A549 (cell line): ENCODE measurements around the gene BID. TPM values are rescaled to one million over a fixed set of nuclear protein-coding genes. Genes with fewer than 3 reads are reported as not detected.

ENCODE experiments used
- ATAC-seq, 2 experiments: fragments of 200-7000 bp in 1 of 2; fragments of >200 bp in 1 of 2; cut with Nextera tagmentation in 1 of 2; cut with Tn5 transposase in 1 of 2; 3 replicates each; pipeline versions ENCODE4 v1.8.0 to v1.9.1; 2018 to 2020; ENCODE audit warnings: mild to moderate bottlenecking in 1 of 2, moderate library complexity in 1 of 2
- CTCF ChIA-PET: fragments of 300-600 bp; sonication (Branson Sonifier 250); formaldehyde crosslinking; extraction: SDS; loops from one replicate; lab custom pipeline; 2021; ENCODE audit warnings: antibody characterized with exemption, inconsistent platforms; lab: Yijun Ruan, JAX
- POLR2A ChIA-PET: fragments of 350-600 bp; formaldehyde crosslinking; extraction: SDS; loops from one replicate; lab custom pipeline; 2021; ENCODE audit warnings: antibody characterized with exemption, inconsistent platforms; lab: Yijun Ruan, JAX
- DNase-seq, 2 experiments: peaks; one replicate each; pipeline versions ENCODE4 v3.0.0 to v3.0.0-alpha.2; 2011 to 2016; ENCODE audit warnings: low read depth in 1 of 2, low spot score in 1 of 2
- FAIRE-seq: peaks from 2 replicates; lab custom pipeline; 2011; peaks lifted over from hg19 to GRCh38; lab: Jason Lieb, UNC
- H3K27ac ChIP-seq, 2 experiments: fragments of >200 bp; sonication (Bioruptor Twin); formaldehyde crosslinking; 3 replicates each; pipeline ENCODE4 v1.5.1; 2016 to 2017
- H3K4me1 ChIP-seq: fragments of >200 bp; sonication (Bioruptor Twin); formaldehyde crosslinking; 3 replicates; pipeline ENCODE4 v1.6.1; 2016
- H3K4me2 ChIP-seq: fragments of >200 bp; sonication (Bioruptor Twin); formaldehyde crosslinking; 3 replicates; pipeline ENCODE4 v1.6.1; 2016
- H3K4me3 ChIP-seq: fragments of >200 bp; sonication (Bioruptor Twin); formaldehyde crosslinking; 3 replicates; pipeline ENCODE4 v1.5.1; 2016
- H3K9me3 ChIP-seq: fragments of >200 bp; sonication (Bioruptor Twin); formaldehyde crosslinking; 3 replicates; pipeline ENCODE4 v1.6.1; 2016
- BHLHE40 ChIP-seq: IDR thresholded peaks from 2 replicates; pipeline ENCODE4 v1.6.1; 2012; ENCODE audit warnings: low read depth, low read length, inconsistent platforms
- CBX2 ChIP-seq: fragments of 200-600 bp; sonication (generic); IDR thresholded peaks from 2 replicates; pipeline ENCODE4 v1.6.1; 2016; ENCODE audit warnings: low read depth, mild to moderate bottlenecking, borderline replicate concordance
- CBX8 ChIP-seq: fragments of 200-600 bp; sonication (generic); IDR thresholded peaks from 2 replicates; pipeline ENCODE4 v1.6.1; 2016
- CHD2 ChIP-seq: fragments of 150-350 bp; IDR thresholded peaks from 2 replicates; pipeline ENCODE4 v1.6.1; 2014; ENCODE audit warnings: low read length; ENCODE audit not compliant: partially characterized antibody
- CHD4 ChIP-seq: fragments of 200-600 bp; sonication (generic); IDR thresholded peaks from 2 replicates; pipeline ENCODE4 v1.6.1; 2016; ENCODE audit warnings: antibody characterized with exemption, mild to moderate bottlenecking, borderline replicate concordance
- E2F6 ChIP-seq: IDR thresholded peaks from 2 replicates; pipeline ENCODE4 v1.6.1; 2012; ENCODE audit warnings: low read depth, borderline replicate concordance
- EHMT2 ChIP-seq: fragments of 200-600 bp; sonication (generic); IDR thresholded peaks from 2 replicates; pipeline ENCODE4 v1.6.1; 2016; ENCODE audit warnings: antibody characterized with exemption, low read depth, mild to moderate bottlenecking, moderate library complexity
- ELK1 ChIP-seq: fragments of 150-350 bp; IDR thresholded peaks from 2 replicates; pipeline ENCODE4 v1.6.1; 2014; ENCODE audit warnings: low read depth, mild to moderate bottlenecking, low read length
- ESRRA ChIP-seq: fragments of 150-350 bp; IDR thresholded peaks from 2 replicates; pipeline ENCODE4 v1.6.1; 2014; ENCODE audit warnings: mild to moderate bottlenecking, low read length, borderline replicate concordance
- FOSB ChIP-seq: fragments of 250-450 bp; sonication (Bioruptor Pico); IDR thresholded peaks from 2 replicates; pipeline ENCODE4 v1.5.0; 2020; ENCODE audit warnings: mild to moderate bottlenecking, moderate library complexity
- FOSL2 ChIP-seq, 2 experiments: fragments of 450-650 bp in 1 of 2; fragments of >200 bp in 1 of 2; sonication (Bioruptor Twin) in 1 of 2; formaldehyde crosslinking; IDR thresholded peaks; 2 replicates each; pipeline versions ENCODE4 v1.5.0 to v1.6.1; 2016 to 2020; ENCODE audit warnings: mild to moderate bottlenecking in 1 of 2, moderate library complexity in 1 of 2
- GATA3 ChIP-seq: IDR thresholded peaks from 2 replicates; pipeline ENCODE4 v1.6.1; 2012; ENCODE audit warnings: borderline replicate concordance
- HEYL ChIP-seq: fragments of 250-450 bp; sonication (Bioruptor Pico); IDR thresholded peaks from 2 replicates; pipeline ENCODE4 v1.8.0; 2021; ENCODE audit warnings: mild to moderate bottlenecking, moderate library complexity
- HOXB13 ChIP-seq: fragments of 250-450 bp; sonication (Bioruptor Pico); IDR thresholded peaks from 2 replicates; pipeline ENCODE4 v1.5.0; 2020; ENCODE audit warnings: low read depth, mild to moderate bottlenecking, moderate library complexity
- NFE2L2 ChIP-seq: fragments of 150-350 bp; conservative IDR thresholded peaks from 2 replicates; pipeline ENCODE4 v1.6.1; 2014; ENCODE audit warnings: low read length
- PHF8 ChIP-seq: fragments of 200-600 bp; sonication (generic); IDR thresholded peaks from 2 replicates; pipeline ENCODE4 v1.6.1; 2016; ENCODE audit warnings: low read depth, mild to moderate bottlenecking, antibody characterized with exemption, moderate library complexity, borderline replicate concordance
- POLR2A ChIP-seq: IDR thresholded peaks from 2 replicates; pipeline ENCODE4 v1.6.1; 2012; ENCODE audit warnings: mild to moderate bottlenecking, low read length
- POLR2AphosphoS2 ChIP-seq: conservative IDR thresholded peaks from 2 replicates; pipeline ENCODE4 v1.6.1; 2012; ENCODE audit warnings: low read length, improper control_type of control experiment, inconsistent platforms
- RARB ChIP-seq: fragments of 250-450 bp; sonication (Bioruptor Pico); IDR thresholded peaks from 2 replicates; pipeline ENCODE4 v1.8.0; 2021; ENCODE audit warnings: mild to moderate bottlenecking, moderate library complexity
- RCOR1 ChIP-seq: fragments of 150-350 bp; IDR thresholded peaks from 2 replicates; pipeline ENCODE4 v1.6.1; 2014; ENCODE audit warnings: antibody characterized with exemption, low read length, low read depth
- RFX5 ChIP-seq: fragments of 450-650 bp; IDR thresholded peaks from 2 replicates; pipeline ENCODE4 v1.7.1; 2014; ENCODE audit warnings: antibody characterized with exemption, mild to moderate bottlenecking, moderate library complexity
- TFCP2L1 ChIP-seq: fragments of 250-450 bp; sonication (Bioruptor Pico); IDR thresholded peaks from 2 replicates; pipeline ENCODE4 v1.5.0; 2021; ENCODE audit warnings: mild to moderate bottlenecking
- TP53 ChIP-seq: fragments of 250-450 bp; sonication (Bioruptor Pico); IDR thresholded peaks from 2 replicates; pipeline ENCODE4 v1.5.0; 2021; ENCODE audit warnings: mild to moderate bottlenecking, moderate library complexity
- USF2 ChIP-seq: fragments of 450-650 bp; IDR thresholded peaks from 2 replicates; pipeline ENCODE4 v1.6.1; 2014; ENCODE audit warnings: antibody characterized with exemption
- ZC3H11A ChIP-seq: fragments of 450-650 bp; IDR thresholded peaks from 2 replicates; pipeline ENCODE4 v1.6.1; 2014; ENCODE audit warnings: antibody characterized with exemption, mild to moderate bottlenecking
- ZSCAN20 ChIP-seq: fragments of 250-450 bp; sonication (Bioruptor Pico); IDR thresholded peaks from 2 replicates; pipeline ENCODE4 v1.8.0; 2022; ENCODE audit warnings: mild to moderate bottlenecking, moderate library complexity
- WGBS: methylation state at CpG from one replicate; pipeline ENCODE4 v1.1.6; 2017; ENCODE audit errors: missing lambda C conversion rate; 5-methylcytosine and 5-hydroxymethylcytosine counted together
- polyA plus RNA-seq, 4 experiments: library from polyadenylated mRNA; depleted of rRNA in 3 of 4; stranded (reverse); fragments of >200 nt; fragmentation: RNase III in 1 of 4; extraction: RNeasy Plus Mini Kit Qiagen cat#74134 plus additional on column Dnase treatment in 1 of 4; gene quantifications; 2 replicates in 3 of 4; 3 replicates in 1 of 4; pipeline ENCODE4 v1.2.3, GENCODE V29; 2011 to 2017

BID gene
- polyA plus RNA-seq, 2 of the 4 experiments (the other 2 are of a cell fraction) = 50.8 to 56.6 TPM

- TF ChIP-seq E2F6 (no peak), HOXB13 (CRISPR knock-in tag) (no peak), ZSCAN20 (CRISPR knock-in tag) (no peak), PHF8 (no peak), ZC3H11A (no peak), FOSL2 (IDR thresholded peaks at IDR 0.05) (no peak), FOSL2 (CRISPR knock-in tag; IDR thresholded peaks at IDR 0.05) (no peak), POLR2AphosphoS2 (no peak)
Measured at GRCh38 chr22:17823226-17823625, 49.0 kb upstream of the BID start (continued).

GRCh38 chr22:17822087-17822486 lies 47.8 kb upstream of the BID start:
- FAIRE-seq = no peak
- Histone ChIP-seq H3K4me1 (no peaks in the 10 kb centered on the region), H3K27ac (no peak overlapping the region), H3K9me3 (no peaks in the 10 kb centered on the region), H3K4me2 (no peak overlapping the region), H3K4me3 (no peak overlapping the region)
- CTCF ChIA-PET = interaction anchor here (1.1 to 1.6 kb wide), 3 partner anchors 8 to 253 kb away, joined by 4 to 8 read pairs (median 5); no protein-coding TSS in a partner anchor
- POLR2A ChIA-PET = no interaction called here
- no peak for ATAC-seq
- TF ChIP-seq POLR2A = no peak
- TF ChIP-seq RCOR1 = no peak
- no peak for TF ChIP-seq TFCP2L1 (CRISPR knock-in tag)
- TF ChIP-seq TP53 (CRISPR knock-in tag) = no peak
- WGBS = 97% methylated on average over 7 of the region's 13 CpGs
- DNase-seq = no peak

GRCh38 chr22:17820879-17821439 lies 46.7 kb upstream of the BID start:
- no peak for TF ChIP-seq TFCP2L1 (CRISPR knock-in tag)
- TF ChIP-seq BHLHE40 = no peak
- TF ChIP-seq CBX8 = no peak
- no peak for TF ChIP-seq CBX2
- no peak for TF ChIP-seq RARB
- no peak for TF ChIP-seq FOSL2 (IDR thresholded peaks at IDR 0.05)
- no peak for TF ChIP-seq FOSL2 (CRISPR knock-in tag; IDR thresholded peaks at IDR 0.05)
- no peak for TF ChIP-seq GATA3
- no peak for TF ChIP-seq RCOR1
- no peak for TF ChIP-seq CHD2
- no peak for TF ChIP-seq FOSB (CRISPR knock-in tag)
- TF ChIP-seq ESRRA = no peak
- no peak for TF ChIP-seq NFE2L2
- TF ChIP-seq RFX5 = no peak
- no peak for TF ChIP-seq ELK1
- no peak for TF ChIP-seq CHD4
- no peak for TF ChIP-seq HEYL
- TF ChIP-seq USF2 = no peak
- no peak for TF ChIP-seq PHF8
- TF ChIP-seq EHMT2 = no peak
- WGBS = 92% methylated on average over 3 of the region's 3 CpGs
- FAIRE-seq (no peak), ATAC-seq (no peak), DNase-seq (no peak)
- H3K27ac ChIP-seq = no peak overlapping the region
- no peak overlapping the region for H3K4me2 ChIP-seq
- H3K4me1 ChIP-seq = no peaks in the 10 kb centered on the region
- no peak overlapping the region for H3K4me3 ChIP-seq
- H3K9me3 ChIP-seq = no peaks in the 10 kb centered on the region
- POLR2A ChIA-PET = no interaction called here
- CTCF ChIA-PET = interaction anchor here (1.3 to 1.6 kb wide), 2 partner anchors 9 to 254 kb away, joined by 4 to 8 read pairs; no protein-coding TSS in a partner anchor
